NCI-H2081 treated with DMSO at 0.1 percent for 48 hours (cell line): ENCODE measurements around the gene ROCK1.

Experiments used
- DNase-seq: peaks from one replicate; lab custom pipeline; 2025; lab: John Stamatoyannopoulos, UW

ROCK1 gene

GRCh38 chr18:21105936-21106335 lies 5.7 kb downstream of the ROCK1 start:
- DNase-seq, result no peak

- no peak for DNase-seq
These were observed 10.4 kb downstream of the ROCK1 start for GRCh38 chr18:21101172-21101571.

DNA sequence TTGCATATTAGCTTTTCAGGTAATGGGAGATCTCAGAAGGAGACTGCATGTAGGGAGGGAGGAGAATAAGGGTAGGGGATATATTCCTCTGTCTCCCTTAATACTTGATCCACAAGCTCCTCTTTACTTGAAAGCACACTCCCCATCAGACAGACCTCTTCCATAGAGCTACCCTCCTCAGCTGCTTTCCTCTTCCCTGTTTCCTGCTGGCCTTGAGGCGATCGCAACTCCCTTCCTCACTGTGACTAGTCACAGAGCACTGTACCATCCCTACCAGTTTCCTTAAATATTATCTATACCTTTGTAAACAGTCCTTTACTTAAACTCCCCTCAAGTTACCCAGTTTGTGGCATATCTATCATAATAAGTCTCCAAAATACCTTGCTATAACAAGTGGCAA lies 10.9 kb downstream of the ROCK1 start:
- no peak for DNase-seq

- DNase-seq, result no peak
These were observed 11.5 kb downstream of the ROCK1 start for GRCh38 chr18:21100146-21100545.

GRCh38 chr18:21099442-21099841 lies 12.2 kb downstream of the ROCK1 start:
- DNase-seq, result no peak

GRCh38 chr18:21096760-21097159 lies 14.9 kb downstream of the ROCK1 start:
- DNase-seq, result no peak

GRCh38 chr18:21093133-21093532 lies 18.5 kb downstream of the ROCK1 start:
- no peak for DNase-seq

DNA sequence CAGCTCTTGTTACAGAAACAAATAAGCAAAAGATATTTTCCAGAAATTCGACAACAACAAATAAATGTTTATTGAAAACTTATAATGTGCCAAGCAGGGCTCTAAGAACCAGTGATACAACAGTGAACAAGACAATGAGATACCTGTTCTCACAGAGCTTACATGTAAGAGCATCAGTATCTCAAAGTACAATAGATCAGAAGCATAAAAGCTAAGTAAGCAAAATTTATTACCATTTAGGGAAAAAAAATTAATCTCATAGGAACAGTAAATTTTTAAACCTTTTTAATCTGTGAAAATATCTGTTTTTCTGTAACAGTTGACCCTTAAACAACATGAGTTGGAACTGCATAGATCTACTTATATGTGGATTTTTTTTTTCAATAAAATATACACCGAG lies 20.9 kb downstream of the ROCK1 start:
- no peak for DNase-seq

DNA sequence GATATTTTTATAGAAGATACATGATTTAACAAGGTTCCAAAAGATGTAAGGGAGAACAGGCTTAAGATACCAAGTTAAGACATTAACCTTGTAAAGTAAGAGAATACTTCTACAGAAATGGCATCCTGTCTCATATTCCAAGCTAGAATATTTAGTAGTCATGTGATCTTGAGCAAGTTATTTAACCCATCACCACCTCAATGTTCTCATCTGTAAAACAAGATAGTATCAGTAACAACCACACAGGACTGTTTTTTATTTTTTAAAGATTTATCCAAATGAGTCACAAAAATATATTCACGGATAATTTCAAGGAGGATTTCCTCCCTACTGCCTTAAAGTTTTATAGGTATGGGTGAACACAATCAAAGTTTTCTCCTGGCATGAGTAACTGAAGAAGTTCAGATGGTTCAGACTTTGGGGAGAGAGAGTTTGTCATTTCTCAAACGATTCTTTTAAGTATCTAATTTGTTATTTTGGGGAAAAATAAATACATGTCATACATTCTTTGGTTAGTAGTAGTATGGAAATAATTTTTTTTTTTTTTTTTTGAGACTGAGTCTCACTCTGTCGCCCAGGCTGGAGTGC lies 25.9 kb downstream of the ROCK1 start:
- DNase-seq, result no peak

DNA sequence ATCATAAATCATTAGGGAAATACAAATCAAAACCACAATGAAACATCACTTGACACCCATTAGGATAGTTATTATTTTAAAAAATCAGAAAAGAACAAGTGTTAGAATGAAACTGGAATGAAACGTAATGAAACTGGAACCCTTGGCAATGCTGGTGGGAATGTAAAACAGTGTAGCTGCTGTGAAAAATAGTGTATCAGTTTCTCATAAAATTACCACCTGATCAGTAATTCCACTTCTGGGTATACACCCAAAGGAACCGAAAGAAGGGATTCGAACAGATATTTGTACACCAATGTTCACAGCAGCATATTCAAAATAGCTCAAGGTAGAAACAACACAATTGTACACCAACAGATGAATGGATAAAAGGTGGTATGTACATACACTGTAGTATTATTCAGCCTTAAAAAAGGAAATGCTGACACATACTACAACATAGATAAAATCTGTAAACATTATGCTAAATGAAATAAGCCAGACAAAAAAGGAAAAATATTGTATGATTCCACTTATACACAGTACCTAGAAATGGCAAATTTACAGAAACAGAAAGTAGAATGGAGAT lies 27.0 kb downstream of the ROCK1 start:
- DNase-seq, result no peak

GRCh38 chr18:21083017-21083416 lies 28.6 kb downstream of the ROCK1 start:
- DNase-seq, result no peak

DNA sequence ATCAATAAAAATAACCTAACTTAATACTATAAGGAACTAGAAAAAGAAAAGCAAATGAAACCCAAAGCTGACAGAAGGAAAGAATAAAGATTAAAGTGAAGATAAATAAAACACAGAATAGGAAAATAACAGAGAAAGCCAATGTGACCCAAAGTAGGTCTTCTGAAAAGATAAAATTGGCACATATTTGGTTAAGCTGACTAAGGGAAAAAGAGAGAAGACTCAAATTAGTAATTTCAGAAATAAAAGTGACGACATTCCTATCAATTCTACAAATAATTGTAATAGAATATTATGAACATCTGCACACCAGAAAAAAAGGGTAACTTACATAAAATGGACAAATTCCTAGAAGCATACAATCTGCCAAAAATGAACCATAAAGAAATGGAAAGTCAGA lies 30.2 kb downstream of the ROCK1 start:
- DNase-seq, result no peak

DNA sequence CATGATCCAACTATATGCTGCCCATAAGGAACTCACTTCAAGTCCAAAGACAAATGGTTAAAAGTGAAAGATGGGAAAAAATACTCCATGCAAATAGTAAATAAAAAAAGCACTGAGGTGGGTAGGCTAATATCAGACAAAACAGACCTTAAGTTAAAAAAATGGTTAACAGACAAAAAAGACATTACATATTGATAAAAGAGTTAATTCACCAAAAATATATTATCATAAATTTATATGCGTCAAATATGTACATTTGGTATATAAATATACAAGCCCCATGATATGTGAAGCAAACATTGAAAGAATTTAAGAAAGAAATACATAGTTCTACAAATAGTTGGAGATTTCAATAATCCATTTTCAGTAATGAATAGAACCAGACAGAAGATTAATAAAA lies 31.0 kb downstream of the ROCK1 start:
- DNase-seq, result no peak

GRCh38 chr18:21074336-21075323 lies 37.0 kb downstream of the ROCK1 start:
- DNase-seq, result no peak

DNA sequence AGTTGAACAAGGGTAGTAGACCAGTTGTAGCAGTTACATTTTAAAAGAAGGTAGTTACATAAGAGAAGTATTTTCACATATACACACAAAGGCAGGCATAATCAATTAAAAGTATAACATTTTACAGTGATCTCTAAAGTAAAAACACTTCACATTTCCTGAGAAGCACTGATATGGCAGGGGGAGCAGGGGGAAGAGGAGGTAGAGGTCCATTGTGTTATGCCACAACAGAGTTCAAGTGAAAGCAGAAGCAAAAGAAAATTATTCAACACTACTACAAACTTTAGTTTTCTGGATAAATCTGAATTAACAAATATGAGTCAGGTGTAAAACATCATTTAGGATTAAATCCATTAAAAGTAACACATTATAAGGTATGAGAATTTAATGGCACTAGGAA lies 38.4 kb downstream of the ROCK1 start:
- DNase-seq, result no peak

- DNase-seq, result no peak
These were observed 40.5 kb downstream of the ROCK1 start for GRCh38 chr18:21071071-21071470.

DNA sequence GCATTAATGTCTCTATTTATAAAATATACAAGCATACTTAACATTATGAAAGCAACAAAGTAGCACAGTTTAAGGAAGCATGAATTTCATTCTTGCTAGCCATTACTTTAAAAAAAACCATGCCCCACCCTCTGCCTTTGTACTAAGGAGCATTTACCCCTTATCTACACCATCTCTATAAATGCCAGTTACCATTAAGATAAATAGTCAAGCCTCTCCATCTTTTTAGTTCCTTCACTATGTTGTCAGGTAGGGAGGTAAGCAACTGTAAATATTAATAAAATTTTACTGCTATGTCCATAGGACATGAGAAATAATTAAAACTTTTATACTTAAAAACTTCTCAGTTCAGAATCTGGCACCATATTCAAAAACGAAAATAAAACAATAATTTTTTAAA lies 42.1 kb downstream of the ROCK1 start:
- DNase-seq, result no peak

DNA sequence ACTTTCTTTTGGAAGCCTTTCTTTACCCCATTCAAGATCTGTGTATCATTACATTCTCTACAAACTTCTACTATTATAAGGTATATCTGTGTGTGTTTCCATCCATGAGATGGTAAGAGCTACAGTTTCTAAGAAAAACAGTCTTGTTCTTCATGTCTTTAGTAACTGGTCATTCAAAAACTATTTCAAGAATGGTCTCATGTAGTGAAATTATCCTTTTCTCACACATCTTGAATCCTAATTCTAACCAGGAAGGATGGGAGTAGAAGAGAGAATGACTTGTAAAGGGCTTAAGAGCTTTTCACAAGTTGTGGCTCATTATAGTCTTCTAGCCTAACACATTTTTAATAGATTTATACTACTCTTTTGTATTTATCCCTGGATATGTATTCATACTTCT lies 47.3 kb downstream of the ROCK1 start:
- DNase-seq, result no peak

- no peak for DNase-seq
These were observed 48.6 kb downstream of the ROCK1 start for GRCh38 chr18:21063011-21063410.

- DNase-seq, result no peak
These were observed 54.5 kb downstream of the ROCK1 start for GRCh38 chr18:21057112-21057511.

- DNase-seq, result no peak
These were observed 55.1 kb downstream of the ROCK1 start for GRCh38 chr18:21056545-21056944.

DNA sequence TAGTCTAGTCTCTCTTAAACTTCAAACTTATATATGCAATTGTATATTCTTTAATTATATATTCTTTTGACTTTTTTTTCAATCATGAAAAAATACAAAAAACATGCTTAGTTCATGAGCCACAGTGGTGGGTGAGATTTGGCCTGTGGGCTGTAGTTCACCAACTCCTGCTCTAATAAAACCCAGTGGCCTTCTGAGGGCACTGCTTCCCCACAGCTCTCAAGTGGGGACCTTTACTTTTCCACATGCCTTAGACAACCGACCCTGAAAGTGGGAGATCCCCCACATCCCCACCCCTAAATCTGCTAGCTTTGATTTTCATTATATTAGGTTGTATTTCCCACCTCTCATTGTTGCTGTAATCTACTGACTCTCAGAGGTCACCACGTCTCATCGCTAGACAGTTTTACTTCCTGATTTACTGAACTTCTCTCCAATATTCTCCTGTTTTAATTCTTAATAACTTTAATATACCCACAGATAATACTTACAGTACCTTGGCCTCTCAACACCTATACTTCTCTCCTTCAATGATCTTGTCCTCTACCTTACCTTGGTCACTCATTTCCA lies 57.3 kb downstream of the ROCK1 start:
- no peak for DNase-seq

GRCh38 chr18:21053127-21053526 lies 58.5 kb downstream of the ROCK1 start:
- no peak for DNase-seq
